DMS 273 (cell line): ENCODE results near the gene SLC46A1.

Experiments
- DNase-seq: peaks from one replicate; lab custom pipeline; 2025; ENCODE audit not compliant: unreplicated experiment; lab: John Stamatoyannopoulos, UW

Gene SLC46A1

GRCh38 chr17:28363776-28364650 is 42.0 kb downstream of the SLC46A1 start:
- no peak for DNase-seq

- no peak for DNase-seq
Observed at GRCh38 chr17:28363186-28363585, 42.8 kb downstream of the SLC46A1 start.

- DNase-seq, result no peak
Observed at GRCh38 chr17:28357901-28358197, 48.2 kb downstream of the SLC46A1 start.

GRCh38 chr17:28357061-28357900 is 48.7 kb downstream of the SLC46A1 start, which contains the start of gene POLDIP2:
TSS of gene POLDIP2 (minus strand) at chr17:28357527. CDS start at chr17:28357448, 79 bp downstream.
- peak; percentile 98 for DNase-seq

- no peak for DNase-seq
Observed at GRCh38 chr17:28350271-28350670, 55.7 kb downstream of the SLC46A1 start.

GRCh38 chr17:28348979-28349378 is 57.0 kb downstream of the SLC46A1 start:
- no peak for DNase-seq

GRCh38 chr17:28347261-28347891 is 58.6 kb downstream of the SLC46A1 start:
- DNase-seq, result no peak

GRCh38 chr17:28346746-28347246 is 59.2 kb downstream of the SLC46A1 start:
- DNase-seq, result peak; percentile 37

- DNase-seq, result no peak
Observed at GRCh38 chr17:28346199-28346580, 59.8 kb downstream of the SLC46A1 start.

- no peak for DNase-seq
Observed at GRCh38 chr17:28345419-28346198, 60.4 kb downstream of the SLC46A1 start.
